Activated T-helper 9 cell treated with anti-CD3 and anti-CD28 coated beads, Interleukin-2, amount 50 U/mL, for 16 hours (primary cell): ENCODE results near the gene NLRC5.
A peak's percentile ranks its signal among the peaks of the same experiment; 100 is the strongest.
"Not testable (repeated sequence)": the region's sequence is repeated elsewhere in the genome, so short reads cannot be mapped to it uniquely, and the experiment has no call there.

Experiments
- DNase-seq: peaks from one replicate; pipeline ENCODE4 v3.0.0-alpha.2; 2020; ENCODE audit warnings: low read depth

The NLRC5 gene

DNA sequence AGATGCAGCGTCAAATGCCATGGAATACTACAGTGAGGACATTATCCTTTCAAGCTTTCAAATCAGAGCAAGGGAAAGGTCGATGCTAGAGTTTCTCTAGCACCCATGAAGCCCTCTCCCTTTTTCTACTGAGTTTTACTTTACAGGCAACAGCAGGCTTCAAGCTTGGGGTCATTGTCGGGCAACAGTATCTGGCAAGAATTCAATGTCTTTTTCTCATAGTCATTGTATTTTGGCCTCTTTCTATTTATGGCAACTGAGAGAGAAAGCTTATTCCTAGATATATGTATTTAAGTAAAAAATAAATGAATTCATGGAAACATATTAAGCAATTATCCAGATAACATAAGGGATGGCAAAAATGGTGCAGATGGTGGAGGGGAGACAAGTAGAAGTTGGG lies 28.0 kb upstream of the NLRC5 start:
- no peak for DNase-seq

DNA sequence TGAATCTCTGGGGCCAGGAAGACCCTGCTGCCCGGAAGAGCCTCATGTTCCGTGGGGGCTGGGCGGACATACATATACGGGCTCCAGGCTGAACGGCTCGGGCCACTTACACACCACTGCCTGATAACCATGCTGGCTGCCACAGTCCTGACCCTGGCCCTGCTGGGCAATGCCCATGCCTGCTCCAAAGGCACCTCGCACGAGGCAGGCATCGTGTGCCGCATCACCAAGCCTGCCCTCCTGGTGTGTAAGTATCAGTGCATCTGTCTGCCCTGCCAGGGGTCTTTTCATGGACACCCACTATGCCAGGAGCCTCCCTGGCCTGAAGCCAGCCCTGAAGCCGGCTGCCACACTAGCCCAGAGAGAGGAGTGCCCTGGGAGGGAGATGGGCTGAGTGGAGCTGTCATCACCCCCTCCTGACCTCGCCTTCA lies 27.5 kb upstream of the NLRC5 start, which contains the start of gene CETP:
TSS of gene CETP (plus strand) at position 100 of the 431 bp plus-strand sequence. CDS start at position 130, 30 bp downstream.
- no peak for DNase-seq

DNA sequence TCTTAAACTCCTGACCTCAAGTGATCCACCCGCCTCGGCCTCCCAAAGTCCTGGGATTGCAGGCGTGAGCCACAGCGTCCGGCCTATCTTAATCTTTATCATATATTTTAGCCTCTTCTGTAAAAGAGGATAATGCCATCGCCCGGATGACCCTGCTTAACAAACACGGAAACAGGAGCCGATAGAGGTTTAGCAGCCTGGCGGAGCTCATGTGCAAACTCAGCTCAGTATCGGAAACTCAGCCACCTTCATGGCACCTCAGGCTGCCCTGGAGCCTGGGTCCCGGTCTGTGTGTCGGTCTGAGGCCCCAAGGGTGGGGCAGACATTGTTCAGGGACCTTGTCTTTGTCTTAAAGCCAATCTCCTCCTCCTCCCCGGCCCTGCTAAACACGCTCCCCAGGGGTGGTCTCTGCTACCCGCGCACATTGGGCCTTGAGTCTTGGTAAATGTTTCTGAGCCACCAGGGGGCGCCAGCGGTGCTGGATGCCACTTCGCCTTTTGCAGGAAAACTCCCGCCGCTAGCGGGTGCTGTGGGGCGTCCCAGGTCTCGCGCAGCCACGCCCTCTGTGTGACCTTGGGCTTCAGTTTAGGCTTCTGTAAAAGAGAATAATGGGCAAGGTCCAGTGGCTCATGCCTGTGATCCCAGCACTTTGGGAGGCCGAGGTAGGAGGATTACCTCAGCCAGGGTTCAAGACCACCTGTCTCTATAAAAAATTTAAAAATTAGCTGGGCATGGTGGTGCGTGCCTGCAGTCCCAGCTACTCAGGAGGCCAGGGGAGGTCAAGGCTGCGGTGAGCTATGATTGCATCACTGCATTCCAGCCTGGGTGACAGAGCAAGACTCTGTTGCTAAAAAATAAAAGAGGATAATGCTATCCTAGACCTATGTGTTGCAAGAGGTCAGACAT lies 24.9 kb upstream of the NLRC5 start:
- peak; percentile 90 for DNase-seq

DNA sequence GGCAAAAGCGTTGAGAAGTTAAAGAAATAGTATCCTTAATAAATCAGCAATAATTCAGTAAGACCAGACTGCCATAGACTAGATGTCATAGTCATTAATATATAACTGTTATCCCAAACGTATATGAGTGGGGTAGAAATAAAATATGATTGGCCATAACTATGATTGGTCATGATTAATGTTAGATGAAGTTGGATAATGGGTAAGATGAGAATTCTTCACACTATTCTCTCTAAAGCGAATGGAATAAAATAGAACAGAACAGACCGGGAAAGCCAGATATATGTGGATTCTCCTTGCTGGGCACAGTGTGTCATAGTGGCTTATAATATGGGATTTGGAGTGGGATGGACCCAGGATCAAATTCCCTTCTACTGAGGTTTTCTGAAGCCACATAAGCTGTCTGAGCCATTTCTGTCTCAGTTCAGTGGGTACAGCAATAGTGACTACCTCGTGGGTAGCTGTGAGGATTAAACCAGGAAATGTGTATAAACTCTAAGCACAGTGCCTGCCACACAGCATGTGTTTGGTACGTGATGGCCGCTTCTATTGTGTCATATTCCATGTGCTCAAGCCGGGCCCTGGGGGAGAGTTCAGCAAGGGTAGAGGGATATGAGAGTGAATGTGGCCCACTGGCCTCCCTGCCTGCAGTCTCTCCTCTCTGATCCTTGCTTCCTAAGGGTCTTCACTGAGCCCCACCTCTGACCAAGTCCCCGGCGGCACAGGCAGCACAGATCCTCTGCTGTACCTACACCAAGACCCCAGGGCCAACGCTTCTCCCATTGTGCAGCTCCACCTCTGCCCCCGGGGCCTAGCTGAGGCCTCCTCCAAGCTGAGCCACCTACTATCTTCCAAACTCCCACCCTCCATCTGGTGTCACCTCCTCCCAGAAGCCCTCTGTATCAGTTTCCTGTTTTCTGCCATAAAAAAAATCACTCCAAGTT lies 23.9 kb upstream of the NLRC5 start:
- DNase-seq = no peak

- DNase-seq = no peak
These were observed 23.3 kb upstream of the NLRC5 start for GRCh38 chr16:56966093-56966475.

DNA sequence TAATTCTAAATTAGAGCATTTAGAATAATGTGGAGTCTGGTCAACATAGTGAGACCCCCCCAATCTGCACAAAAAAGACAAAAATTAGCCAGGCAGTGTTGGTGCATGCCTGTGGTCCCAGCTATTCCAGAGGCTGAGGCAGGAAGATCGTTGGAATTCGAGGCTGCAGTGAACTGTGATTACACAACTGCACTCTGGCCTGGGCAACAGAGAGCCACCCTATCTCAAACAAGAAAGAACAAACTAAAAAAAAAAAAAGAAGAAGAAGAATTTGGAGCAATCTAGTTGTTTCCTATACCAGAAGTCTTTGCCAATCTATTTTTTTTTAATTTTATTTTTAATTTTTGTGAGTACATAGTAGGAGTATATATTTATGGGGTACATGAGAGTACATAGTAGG lies 21.6 kb upstream of the NLRC5 start:
- DNase-seq = no peak

GRCh38 chr16:56969769-56970168 lies 19.6 kb upstream of the NLRC5 start:
- DNase-seq = no peak

- no peak for DNase-seq
These were observed 18.2 kb upstream of the NLRC5 start for GRCh38 chr16:56970934-56971767.

DNA sequence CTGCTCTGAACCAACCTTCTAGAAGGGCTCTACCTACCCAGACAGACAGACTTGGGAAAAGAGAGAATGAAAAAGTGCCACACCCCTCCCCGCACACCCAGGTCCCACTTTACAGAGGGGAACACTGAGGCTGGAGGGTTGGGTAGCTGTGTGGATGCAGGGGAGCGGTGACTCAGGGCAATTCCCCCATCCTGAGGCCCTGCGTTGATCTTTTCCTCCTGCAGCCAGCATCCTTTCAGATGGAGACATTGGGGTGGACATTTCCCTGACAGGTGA lies 17.7 kb upstream of the NLRC5 start:
- no peak for DNase-seq

GRCh38 chr16:56972403-56973293 lies 16.7 kb upstream of the NLRC5 start:
- no peak for DNase-seq

DNA sequence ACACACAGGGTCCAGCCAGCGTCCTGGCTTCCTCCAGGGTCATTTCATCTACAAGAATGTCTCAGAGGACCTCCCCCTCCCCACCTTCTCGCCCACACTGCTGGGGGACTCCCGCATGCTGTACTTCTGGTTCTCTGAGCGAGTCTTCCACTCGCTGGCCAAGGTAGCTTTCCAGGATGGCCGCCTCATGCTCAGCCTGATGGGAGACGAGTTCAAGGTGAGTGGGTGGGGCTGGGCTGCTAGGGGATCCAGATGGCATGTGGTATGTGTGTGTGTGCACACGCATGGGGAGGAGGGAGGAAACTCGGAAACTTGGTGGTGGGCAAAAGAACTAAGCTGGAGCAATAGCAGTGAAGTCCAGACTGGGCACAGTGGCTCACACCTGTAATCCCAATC lies 16.1 kb upstream of the NLRC5 start:
- DNase-seq = no peak

GRCh38 chr16:56973899-56974298 lies 15.5 kb upstream of the NLRC5 start:
- not testable (repeated sequence) for DNase-seq

DNA sequence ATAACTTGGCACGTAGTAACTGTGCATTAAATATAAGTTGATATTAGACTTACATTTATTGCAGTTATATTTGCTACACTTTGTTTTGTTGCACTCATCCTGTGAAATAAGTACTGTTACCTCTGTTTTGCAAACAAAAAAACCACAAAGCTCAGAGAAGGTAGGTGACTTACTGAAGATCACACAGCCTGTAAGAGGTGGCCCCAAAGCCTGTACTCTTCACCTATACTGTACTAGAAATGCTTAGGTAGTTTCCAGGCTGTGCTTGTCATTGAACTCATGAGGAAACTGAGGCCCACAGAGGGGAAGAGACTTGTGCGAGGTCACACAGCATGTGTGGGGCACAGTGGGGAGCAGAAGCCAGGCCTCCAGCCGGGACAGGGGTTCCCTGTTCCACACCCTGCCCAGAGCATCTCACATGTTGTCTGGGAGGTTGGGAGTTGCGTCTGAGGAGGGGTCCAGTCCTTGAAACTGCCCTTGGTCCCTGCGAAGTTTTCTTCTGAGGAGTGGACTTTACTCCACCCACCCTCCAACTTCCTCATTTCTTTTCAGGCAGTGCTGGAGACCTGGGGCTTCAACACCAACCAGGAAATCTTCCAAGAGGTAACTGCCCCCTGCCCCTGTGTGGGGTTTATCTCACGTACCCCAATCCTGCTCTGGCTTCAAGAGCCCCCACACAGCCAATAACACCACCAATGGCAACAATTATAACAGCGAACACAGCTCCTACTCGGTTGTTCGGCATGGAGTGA lies 14.6 kb upstream of the NLRC5 start:
- DNase-seq = no peak

- no peak for DNase-seq
These were observed 13.6 kb upstream of the NLRC5 start for GRCh38 chr16:56975714-56976113.

DNA sequence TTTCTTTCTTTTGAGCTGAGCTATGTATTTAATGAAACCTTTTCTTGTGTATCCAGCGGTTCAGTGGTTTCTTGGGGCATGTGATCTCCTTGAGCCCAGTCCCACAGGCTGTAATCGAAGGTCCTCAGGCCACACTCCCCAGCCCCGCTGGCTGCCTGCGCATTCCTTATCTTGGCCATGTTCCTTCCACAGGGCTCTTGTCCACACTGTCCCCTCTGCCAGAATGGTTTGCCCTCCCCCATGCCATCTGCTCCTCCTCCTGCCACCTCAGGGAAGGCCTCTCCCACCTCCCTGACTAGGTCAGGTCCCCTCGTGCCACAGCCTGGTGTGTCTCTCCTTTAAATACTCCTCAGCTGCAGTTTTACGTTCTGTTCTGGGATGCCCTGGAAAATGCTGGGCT lies 12.1 kb upstream of the NLRC5 start:
- no peak for DNase-seq

DNA sequence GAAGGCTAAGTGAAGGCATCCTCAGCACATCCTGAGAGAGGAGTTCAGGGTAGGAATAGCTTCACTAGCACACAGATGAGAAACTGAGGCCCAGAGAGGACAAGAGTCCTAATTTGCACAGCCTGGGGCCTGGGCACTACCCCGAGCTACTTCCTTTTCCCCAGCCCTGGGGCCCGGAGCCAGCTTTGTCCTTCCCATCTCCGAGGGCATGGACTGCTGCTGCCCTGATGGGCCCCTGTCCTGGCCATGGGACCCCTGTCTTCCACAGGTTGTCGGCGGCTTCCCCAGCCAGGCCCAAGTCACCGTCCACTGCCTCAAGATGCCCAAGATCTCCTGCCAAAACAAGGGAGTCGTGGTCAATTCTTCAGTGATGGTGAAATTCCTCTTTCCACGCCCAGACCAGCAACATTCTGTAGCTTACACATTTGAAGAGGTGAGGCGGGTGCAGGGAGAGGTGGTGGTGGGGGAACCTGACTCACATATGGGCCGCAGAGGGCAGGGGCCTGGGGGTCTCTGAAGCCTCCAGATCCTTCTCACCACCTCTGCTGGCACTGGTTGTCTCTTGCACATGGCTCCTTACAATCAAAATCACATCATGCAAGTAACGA lies 11.4 kb upstream of the NLRC5 start:
- no peak for DNase-seq

DNA sequence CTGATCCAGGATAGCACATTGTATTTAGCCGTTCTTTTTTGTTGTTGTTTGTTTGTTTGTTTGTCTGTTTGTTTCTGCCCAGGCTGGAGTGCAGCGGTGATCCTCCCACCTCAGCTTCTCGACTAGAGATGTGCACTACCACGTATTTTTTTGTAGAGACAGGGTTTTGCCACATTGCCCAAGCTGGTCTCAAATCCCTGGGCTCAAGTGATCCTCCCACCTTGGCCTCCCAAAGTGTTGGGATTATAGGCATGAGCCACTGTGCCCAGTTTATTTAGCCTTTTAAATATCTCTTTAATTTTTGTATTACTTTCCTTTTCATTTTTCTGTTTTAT lies 9.2 kb upstream of the NLRC5 start:
- no peak for DNase-seq

GRCh38 chr16:56980792-56981724 lies 8.3 kb upstream of the NLRC5 start:
- DNase-seq = no peak

- DNase-seq = no peak
These were observed 7.6 kb upstream of the NLRC5 start for GRCh38 chr16:56981729-56982271.
